ENCODE results near the gene ZNF784. TPM values are rescaled to one million over a fixed set of nuclear protein-coding genes. Genes with fewer than 3 reads are reported as not detected.

Gene ZNF784
- total and polyA plus RNA-seq, 2 of the 13 experiments (the other 11 are each of a cell fraction or from before 2014, with no cell fraction given): 4.1 to 4.2 TPM

DNA sequence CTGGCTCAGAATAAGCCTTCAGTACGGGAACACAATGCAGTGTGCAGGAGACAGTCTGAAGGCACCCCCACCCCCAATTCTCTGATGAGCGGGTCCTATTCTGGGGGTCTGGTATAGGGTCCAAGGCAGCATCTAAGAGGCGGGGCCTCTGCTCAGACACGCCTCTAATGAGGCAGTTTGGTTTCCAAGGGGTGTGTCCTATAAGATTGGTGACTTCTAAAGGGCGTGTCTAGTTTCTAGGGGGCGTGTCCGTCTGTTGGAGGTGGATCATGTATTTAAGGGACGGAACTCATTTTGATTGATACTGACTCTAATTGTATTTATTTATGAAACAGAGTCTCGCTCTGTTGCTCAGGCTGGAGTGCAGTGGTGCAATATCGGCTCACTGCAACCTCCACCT lies 33.7 kb downstream of the ZNF784 start (continued):
- TF ChIP-seq TOE1 (CRISPR knock-in tag; IDR thresholded peaks at IDR 0.05): no peak
- no peak for TF ChIP-seq MIER2 (CRISPR knock-in tag; IDR thresholded peaks at IDR 0.05)
- TF ChIP-seq BORCS8-MEF2B (CRISPR knock-in tag; IDR thresholded peaks at IDR 0.05): no peak
- no peak for TF ChIP-seq ZNF10 (CRISPR knock-in tag; IDR thresholded peaks at IDR 0.05; ENCODE audit: borderline replicate concordance, low read depth)
- no peak for TF ChIP-seq DR1 (CRISPR knock-in tag; IDR thresholded peaks at IDR 0.05)

GRCh38 chr19:55590109-55590508 lies 34.3 kb downstream of the ZNF784 start:
- TF ChIP-seq ZNF446 (CRISPR knock-in tag; IDR thresholded peaks at IDR 0.05): no peak
- TF ChIP-seq CBFB (CRISPR knock-in tag; IDR thresholded peaks at IDR 0.05): no peak
- TF ChIP-seq RXRB (CRISPR knock-in tag; IDR thresholded peaks at IDR 0.05; ENCODE audit: borderline replicate concordance): no peak
- Histone ChIP-seq H3K79me2 (ENCODE audit: insufficient read depth, low read length) (no peaks in the 10 kb centered on the region), H3K27me3 (ENCODE audit: control insufficient read depth in 1 of 2, insufficient read depth in 2 of 2, low read length in 2 of 2) (no peaks in the 10 kb centered on the region; a peak in 1 of 5 replicates), H4K20me1 (ENCODE audit: insufficient read depth, low read length) (no peaks in the 10 kb centered on the region), H3K36me3 (replicated peaks in 1 of 2; ENCODE audit: control insufficient read depth in 1 of 2, insufficient read depth in 2 of 2, low read length in 2 of 2) (peaks cover 5 to 8% of the 10 kb centered on the region in 2 experiments; a peak in 4 of 5 replicates), H3K4me3 (replicated peaks in 1 of 3; ENCODE audit: insufficient read depth in 1 of 3, low read depth in 2 of 3, low read length in 3 of 3) (no peak overlapping the region), H3K27ac (ENCODE audit: extremely low read length, insufficient read depth, low read length) (no peak overlapping the region), H3K4me1 (ENCODE audit: insufficient read depth, low read length) (peaks cover 13% of the 10 kb centered on the region; the same call in 1 of the 2 replicates), H3K9me3 (ENCODE audit: low read length) (no peaks in the 10 kb centered on the region), H3K9ac (ENCODE audit: insufficient read depth, low read depth, low read length) (no peak overlapping the region), H3K4me2 (ENCODE audit: low read depth, low read length) (no peak overlapping the region), H2AFZ (ENCODE audit: low read length) (no peak overlapping the region)
- intact Hi-C loops (cut with micrococcal nuclease; ENCODE audit: unreplicated experiment): no loop called here
- no peak for ATAC-seq
- ChIA-PET CTCF (ENCODE audit: low intra/inter-chr PET ratio, low total read pairs) (no interaction called here), POLR2A (interaction anchor here (0.9 kb wide), 1 partner anchor 9 kb away, joined by 4 read pairs; the partner anchor contains the start of gene FIZ1)
- BruUV-seq (replicated peaks): no TSS peak
- no peak for DNase-seq (ENCODE audit: low spot score)
- WGBS (ENCODE audit: low lambda C conversion rate): 48% methylated on average over 7 of the region's 7 CpGs
- in situ Hi-C loops (cut with HindIII; ENCODE audit: extremely low pct_ligation_motif_present, low pct_unique_long_range_greater_than_20kb): no loop called here
- FAIRE-seq: no peak

- ChIA-PET POLR2A (no interaction called here), CTCF (ENCODE audit: low intra/inter-chr PET ratio, low total read pairs) (no interaction called here)
- ATAC-seq (no peak), FAIRE-seq (no peak), DNase-seq (ENCODE audit: low spot score) (no peak)
- no peaks in the 10 kb centered on the region; a peak in 1 of 5 replicates for H3K27me3 ChIP-seq (ENCODE audit: control insufficient read depth in 1 of 2, insufficient read depth in 2 of 2, low read length in 2 of 2)
- H4K20me1 ChIP-seq (ENCODE audit: insufficient read depth, low read length): no peaks in the 10 kb centered on the region
- no peak overlapping the region for H3K9ac ChIP-seq (ENCODE audit: insufficient read depth, low read depth, low read length)
- no peak overlapping the region for H3K4me2 ChIP-seq (ENCODE audit: low read depth, low read length)
- no peaks in the 10 kb centered on the region for H3K9me3 ChIP-seq (ENCODE audit: low read length)
- 66% methylated on average over 8 of the region's 8 CpGs for WGBS (ENCODE audit: low lambda C conversion rate)
- H3K36me3 ChIP-seq (replicated peaks in 1 of 2; ENCODE audit: control insufficient read depth in 1 of 2, insufficient read depth in 2 of 2, low read length in 2 of 2): peaks cover 3% of the 10 kb centered on the region in 2 experiments; a peak in 4 of 5 replicates
- no peak overlapping the region for H3K4me3 ChIP-seq (replicated peaks in 1 of 3; ENCODE audit: insufficient read depth in 1 of 3, low read depth in 2 of 3, low read length in 3 of 3)
- H3K27ac ChIP-seq (ENCODE audit: extremely low read length, insufficient read depth, low read length): no peak overlapping the region
- in situ Hi-C loops (cut with HindIII; ENCODE audit: extremely low pct_ligation_motif_present, low pct_unique_long_range_greater_than_20kb): no loop called here
- H3K4me1 ChIP-seq (ENCODE audit: insufficient read depth, low read length): peaks cover 26% of the 10 kb centered on the region
- H3K79me2 ChIP-seq (ENCODE audit: insufficient read depth, low read length): no peaks in the 10 kb centered on the region
- BruUV-seq (replicated peaks): no TSS peak
- no peak overlapping the region for H2AFZ ChIP-seq (ENCODE audit: low read length)
- intact Hi-C loops (cut with micrococcal nuclease; ENCODE audit: unreplicated experiment): loop anchor here (10.0 kb wide), 2 partner anchors 46 to 74 kb away; no protein-coding TSS in a partner anchor
- TF ChIP-seq MED1 (CRISPR knock-in tag; IDR thresholded peaks at IDR 0.05) (no peak), ZNF282 (IDR thresholded peaks at IDR 0.05; ENCODE audit: partially characterized antibody) (no peak), SAFB2 (CRISPR knock-in tag; IDR thresholded peaks at IDR 0.05; ENCODE audit: borderline replicate concordance, low read depth) (no peak), GZF1 (CRISPR knock-in tag; IDR thresholded peaks at IDR 0.05) (no peak), TOPORS (CRISPR knock-in tag; IDR thresholded peaks at IDR 0.05) (no peak), ZNF251 (CRISPR knock-in tag; IDR thresholded peaks at IDR 0.05) (no peak), CEBPG (CRISPR knock-in tag; IDR thresholded peaks at IDR 0.05) (no peak), GLMP (CRISPR knock-in tag; IDR thresholded peaks at IDR 0.05; ENCODE audit: borderline replicate concordance) (no peak), ZNF788 (CRISPR knock-in tag; IDR thresholded peaks at IDR 0.05; ENCODE audit: borderline replicate concordance) (no peak)
- TF ChIP-seq, protein P1, sequence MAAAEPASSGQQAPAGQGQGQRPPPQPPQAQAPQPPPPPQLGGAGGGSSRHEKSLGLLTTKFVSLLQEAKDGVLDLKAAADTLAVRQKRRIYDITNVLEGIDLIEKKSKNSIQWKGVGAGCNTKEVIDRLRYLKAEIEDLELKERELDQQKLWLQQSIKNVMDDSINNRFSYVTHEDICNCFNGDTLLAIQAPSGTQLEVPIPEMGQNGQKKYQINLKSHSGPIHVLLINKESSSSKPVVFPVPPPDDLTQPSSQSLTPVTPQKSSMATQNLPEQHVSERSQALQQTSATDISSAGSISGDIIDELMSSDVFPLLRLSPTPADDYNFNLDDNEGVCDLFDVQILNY (CRISPR knock-in tag; conservative IDR thresholded peaks at IDR 0.05): no peak
Measured at GRCh38 chr19:55588738-55589137, 35.6 kb downstream of the ZNF784 start.

All from HepG2 (cell line).